ENCODE data around the gene CFAP58.
"Not testable (repeated sequence)": the region's sequence is repeated elsewhere in the genome, so short reads cannot be mapped to it uniquely, and the experiment has no call there.

CFAP58 gene

DNA sequence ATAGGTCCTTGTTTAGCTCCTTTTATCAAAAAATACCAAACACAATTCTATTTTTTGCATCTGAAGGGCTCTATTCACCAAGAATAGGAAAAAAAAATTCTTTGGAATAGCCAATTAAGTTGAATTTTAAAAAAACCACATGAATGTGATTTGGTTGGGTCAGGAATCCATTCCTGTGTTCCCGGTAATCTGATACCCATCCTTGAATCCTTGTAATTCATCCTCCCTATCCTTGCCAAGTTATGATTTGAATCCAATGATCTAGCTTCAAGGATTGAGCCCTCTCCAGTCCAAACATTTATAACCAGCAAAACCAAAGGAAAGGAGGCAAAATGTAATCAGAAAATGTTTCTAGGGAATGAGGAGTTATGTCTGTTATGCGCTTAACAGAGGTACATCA lies 86.6 kb downstream of the CFAP58 start:
- no peak for DNase-seq

DNA sequence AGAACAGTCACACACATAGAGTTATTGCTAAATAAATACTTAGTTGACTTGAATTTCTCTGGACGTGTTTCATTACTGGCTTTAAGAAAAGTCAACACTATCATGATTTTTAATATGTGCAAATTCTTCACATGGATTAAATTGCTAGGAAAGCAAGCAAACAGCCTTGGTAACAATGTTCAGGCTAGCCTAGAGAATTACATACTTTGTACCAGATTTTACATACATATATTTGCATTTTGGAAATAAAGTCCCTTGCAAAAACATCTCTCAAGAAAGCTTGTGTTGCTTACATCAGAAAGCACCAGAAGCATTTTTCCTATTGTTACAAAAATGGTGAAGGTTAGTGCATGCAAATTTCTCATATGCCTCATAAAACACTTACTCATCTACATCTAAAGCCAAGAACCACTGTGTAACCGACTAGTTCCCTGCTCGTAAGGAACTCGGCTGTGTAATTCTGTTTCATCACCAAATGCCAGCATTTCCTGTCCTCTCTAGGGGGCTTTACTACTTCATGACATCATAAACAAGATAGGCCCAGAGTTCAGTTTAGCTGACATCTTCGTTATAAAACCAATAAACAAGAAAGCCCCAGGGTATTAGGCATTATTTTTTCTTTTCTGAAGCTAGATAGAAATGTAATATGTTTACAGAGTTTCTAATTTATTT lies 87.8 kb downstream of the CFAP58 start:
- DNase-seq = no peak

DNA sequence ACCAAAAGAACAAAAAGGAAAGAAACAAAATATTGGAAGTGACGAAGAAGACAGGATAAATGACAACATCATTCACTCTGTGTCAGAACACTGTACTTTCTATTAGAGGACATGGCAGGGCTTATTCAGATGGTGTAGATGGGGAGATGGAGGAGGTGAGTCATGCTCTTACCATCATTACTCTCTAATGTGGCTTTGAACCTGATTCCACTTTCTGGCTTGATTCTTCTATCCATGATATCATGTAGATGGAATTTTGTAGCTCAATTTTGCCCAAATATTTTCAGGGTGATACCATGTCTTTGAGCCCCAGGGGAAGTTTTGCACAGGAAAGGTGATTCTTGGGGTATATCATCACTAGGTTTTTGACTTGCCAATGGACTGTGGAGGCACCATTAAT lies 91.7 kb downstream of the CFAP58 start:
- no peak for DNase-seq

DNA sequence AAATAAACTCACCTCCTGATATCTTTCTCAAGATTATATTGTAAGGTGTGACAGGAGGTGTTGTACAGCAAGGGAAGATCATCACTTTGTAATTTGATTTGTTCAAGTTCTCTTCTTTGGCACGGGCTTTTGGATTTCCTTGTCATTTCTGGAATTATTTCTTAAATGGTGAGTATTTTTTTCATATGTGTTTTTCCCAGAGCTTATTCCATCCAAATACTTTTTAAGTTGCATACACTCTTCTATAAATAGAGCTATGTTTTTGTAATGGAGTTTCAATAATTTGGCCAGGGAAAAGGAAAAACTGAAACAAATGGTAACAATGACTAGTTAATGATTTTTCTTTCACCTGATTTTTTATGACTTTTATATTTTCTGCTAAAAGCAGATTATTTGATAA lies 92.5 kb downstream of the CFAP58 start:
- no peak for DNase-seq

DNA sequence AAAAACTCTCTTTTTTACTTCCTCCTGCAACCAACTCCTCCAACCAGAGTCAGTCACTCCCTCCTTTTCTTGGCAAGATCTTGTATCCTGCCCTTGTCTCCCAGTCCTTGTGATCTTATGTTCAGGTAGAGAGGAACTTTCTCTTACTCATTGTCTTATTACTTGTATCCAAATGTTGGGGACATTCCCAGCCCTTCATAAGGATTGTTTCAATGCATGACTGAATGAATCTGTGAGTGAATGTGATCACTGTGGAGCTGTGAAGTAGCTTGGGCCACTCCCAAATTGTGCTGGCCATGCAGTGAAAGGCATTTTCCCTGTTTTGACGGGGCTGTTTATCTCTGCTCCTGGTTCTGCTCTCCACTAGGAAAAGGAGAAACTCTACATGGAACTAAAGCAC lies 93.7 kb downstream of the CFAP58 start:
- no peak for DNase-seq

DNA sequence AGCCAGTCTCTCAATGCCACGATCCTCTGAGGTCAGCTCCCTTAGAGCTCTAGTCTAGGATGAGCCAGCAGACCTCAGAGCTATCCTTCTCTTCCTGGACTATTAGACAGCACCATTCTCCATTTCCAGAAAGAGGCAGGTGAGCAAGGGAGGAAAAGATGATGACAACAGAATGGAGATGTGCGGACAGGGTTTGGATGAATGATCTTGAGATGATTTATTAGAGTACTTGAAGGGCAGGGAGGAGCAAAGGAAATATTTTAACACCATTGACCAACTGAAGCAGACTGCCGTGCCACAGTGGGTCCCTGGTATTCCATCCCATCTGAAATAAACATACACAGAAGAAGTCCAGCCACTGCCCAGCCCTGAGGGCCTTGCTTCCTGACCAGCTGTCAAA lies 94.3 kb downstream of the CFAP58 start:
- DNase-seq = no peak

DNA sequence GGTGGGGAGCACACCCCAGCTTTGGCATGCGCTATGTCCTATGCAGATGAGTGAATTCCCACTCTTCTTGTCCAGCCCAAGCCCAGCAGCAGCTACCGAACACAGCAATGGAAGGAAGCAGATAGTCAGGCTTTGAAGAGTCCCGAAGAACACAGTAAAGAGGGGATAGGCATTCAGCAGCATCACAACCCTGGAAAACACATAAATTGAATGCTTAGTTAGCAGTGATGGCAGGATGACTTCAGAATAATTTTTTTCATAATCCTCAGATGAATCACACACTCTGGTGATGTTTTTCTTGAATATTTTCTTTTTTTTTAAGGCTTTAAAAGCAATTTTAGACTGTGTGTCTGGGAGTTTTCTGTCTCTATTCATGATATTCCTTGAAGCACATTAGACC lies 95.8 kb downstream of the CFAP58 start:
- DNase-seq = no peak

DNA sequence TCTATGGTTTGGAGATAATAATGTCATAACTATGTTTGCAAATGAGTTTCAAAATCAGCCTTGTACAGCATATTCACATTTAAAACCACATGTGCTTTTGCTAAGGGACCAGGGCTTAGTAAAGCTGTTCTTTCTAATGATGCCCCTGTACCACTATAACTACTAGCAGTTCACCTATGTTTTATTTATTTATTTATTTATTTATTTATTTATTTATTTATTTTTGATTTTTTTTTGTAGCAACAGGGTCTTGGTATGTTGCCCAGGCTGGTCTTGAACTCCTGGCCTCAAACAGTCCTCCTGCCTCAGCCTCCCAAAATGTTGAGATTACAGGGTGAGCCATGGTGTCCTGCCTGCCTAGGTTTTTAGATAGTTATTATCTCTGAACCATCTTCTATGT lies 96.9 kb downstream of the CFAP58 start:
- DNase-seq = no peak

DNA sequence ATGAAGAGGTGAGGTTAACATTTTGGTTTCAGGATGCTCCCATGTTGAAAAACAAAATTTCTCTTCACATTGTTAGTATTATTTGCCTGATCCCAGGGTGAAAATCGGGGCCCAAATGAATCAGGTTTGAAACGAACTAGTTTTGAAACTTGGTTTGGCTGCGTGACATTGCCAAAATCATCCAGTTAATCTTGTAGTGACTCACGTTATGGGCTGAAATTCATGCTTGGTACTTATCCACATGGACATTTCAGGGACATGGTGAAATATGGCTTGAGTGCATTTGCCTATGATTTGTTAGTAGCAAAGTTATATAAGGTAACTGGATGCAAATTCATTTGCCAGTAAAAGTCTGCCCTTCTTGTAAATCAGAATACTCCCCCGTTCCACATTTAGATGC lies 97.3 kb downstream of the CFAP58 start:
- DNase-seq = no peak

DNA sequence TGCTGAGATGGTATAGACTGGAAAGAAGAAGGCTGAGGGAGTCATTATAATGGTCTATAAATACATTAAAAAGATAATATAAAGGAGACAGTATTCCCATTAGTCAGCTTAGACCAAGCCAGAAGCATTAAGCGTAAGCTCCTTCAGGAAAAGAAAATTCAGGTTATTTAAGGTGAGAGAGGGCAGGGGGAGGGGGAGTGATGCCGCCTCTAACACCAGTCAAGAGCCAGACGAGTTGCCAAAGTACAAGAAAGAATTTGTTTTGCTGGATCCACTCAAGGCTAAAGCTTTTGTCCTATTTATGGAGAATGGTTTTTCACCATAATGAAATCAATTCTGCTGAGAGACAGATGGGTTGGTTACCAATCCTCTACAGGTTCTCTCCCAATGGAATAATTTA lies 99.3 kb downstream of the CFAP58 start:
- no peak for DNase-seq

DNA sequence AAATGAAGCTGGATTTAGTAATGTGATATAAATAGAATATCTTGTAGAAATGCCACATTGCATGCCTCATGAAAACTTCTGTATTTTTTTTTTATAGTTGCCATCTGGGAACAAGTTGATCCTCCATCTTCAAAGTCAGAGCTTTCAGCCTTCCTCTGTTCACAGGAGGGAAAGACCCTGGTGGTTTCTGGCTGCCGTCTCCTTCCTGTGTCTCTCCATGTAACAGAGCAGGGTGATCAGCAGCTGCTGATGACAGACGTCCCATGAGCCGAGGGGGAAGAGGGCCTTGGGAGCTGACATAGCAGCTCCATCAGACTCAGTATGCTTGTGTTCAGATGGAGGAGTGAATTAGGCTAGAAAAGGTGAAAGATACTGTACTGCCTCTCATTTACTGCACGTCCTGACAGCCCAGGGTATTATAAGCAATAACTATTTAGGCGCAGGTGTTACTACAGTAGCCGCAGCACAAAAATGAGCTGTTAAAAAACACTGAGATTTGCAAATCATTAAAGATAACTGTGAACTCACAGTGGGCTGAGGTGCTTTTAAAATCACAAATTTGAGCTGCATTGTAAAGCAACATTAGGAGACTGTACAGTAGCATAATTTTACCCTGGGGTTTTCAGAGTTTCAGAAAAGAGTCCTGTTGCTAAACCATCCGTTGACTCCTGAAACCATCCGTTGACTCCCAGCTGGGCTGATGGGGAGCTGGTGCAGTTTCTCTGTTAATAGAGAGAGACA lies 103.3 kb downstream of the CFAP58 start:
- DNase-seq = no peak

DNA sequence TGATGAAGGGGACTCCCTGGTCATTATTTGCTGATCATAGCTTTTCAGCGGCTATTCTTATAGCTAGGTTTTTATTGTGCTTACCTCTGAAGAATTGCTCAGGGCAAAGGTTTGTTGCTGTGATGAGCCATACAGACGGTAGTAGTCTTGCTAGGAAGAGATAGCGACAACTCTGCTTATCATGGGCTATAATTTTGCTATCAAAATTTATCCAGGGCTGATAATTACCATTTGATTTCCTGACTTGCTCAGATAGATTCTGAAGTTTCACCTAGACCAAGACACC lies 103.9 kb downstream of the CFAP58 start:
- DNase-seq = no peak

DNA sequence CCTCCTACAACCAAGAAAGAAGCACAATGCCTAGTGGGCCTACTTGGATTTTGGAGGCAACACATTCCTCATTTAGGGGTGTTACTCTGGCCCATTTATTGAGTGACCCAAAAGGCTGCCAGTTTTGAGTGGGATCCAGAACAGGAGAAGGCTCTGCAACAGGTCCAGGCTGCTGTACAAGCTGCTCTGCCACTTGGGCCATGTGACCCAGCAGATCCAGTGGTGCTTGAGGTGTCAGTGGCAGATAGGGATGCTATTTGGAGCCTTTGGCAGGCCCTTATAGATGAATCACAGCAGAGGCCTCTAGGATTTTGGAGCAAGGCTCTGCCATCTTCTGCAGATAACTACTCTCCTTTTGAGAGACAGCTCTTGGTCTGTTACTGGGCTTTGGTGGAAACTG lies 111.9 kb downstream of the CFAP58 start:
- not testable (repeated sequence) for DNase-seq

DNA sequence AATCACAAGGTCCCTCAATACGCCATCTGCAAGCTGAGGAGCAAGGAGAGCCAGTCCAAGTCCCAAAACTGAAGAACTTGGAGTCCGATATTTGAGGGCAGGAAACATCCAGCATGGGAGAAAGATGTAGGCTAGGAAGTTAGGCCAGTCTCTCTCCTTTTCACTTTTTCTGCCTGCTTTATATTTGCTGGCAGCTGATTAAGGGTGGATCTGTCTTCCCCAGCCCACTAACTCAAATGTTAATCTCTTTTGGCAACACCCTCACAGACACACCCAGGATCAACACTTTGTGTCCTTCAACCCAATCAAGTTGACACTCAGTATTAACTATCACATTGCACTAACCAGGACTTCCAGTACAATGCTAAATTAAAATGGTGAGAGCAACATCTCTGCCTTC lies 115.2 kb downstream of the CFAP58 start:
- DNase-seq = not testable (repeated sequence)

DNA sequence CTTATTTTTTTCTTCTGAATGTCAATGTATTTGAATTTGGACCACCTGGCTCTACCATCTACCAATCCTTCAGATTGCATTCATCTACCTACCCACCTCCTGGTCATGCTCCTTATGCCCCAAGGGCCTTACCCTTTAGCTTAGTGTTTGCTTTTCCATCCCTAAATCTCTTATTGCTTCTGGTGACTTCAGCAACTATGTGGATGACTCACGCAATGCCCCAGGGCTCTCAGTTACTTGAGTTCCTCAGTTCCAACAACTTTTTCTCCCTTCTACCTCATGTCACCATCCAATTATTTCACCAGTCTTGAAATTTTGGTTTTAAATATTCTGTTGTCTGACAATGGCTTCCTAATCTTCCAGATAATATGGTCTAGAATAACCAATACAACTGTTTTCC lies 118.9 kb downstream of the CFAP58 start:
- DNase-seq = no peak

DNA sequence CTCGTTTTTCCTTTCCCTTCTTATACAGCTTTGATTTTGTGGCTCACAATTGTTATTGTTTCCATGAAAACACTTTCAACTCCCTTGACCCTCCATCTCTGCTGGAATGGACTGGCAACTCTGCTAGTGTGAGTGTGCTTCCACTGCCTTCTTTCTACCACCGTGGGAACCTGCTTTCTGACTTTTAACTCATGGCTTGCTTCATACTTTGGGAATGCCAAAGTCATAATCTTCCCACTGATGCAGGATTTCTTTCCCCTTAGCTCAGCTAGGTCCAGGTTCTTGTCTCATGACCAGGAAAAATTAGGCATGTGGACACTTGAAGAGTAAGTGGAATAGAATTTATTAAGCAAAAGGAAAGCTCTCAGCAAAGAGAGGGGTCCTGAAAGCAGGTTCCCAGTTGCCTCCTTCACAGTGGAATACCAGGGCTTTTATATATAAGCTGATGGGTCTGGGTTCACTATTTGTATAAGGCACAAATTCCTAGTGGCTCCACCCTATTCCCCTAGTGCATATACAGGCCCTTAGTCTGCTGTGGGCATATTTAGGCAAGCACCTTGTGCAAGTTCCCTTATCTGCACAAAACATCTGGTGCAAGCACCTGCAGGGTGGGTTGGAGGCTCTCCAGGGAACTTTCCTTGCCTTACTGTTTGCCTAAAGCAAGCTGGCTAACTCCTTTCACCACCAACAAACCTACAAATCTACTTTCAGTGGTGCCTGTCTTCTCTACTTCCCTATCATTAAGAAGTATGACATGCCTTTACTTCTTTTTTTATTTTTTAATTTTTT lies 119.5 kb downstream of the CFAP58 start:
- no peak for DNase-seq

DNA sequence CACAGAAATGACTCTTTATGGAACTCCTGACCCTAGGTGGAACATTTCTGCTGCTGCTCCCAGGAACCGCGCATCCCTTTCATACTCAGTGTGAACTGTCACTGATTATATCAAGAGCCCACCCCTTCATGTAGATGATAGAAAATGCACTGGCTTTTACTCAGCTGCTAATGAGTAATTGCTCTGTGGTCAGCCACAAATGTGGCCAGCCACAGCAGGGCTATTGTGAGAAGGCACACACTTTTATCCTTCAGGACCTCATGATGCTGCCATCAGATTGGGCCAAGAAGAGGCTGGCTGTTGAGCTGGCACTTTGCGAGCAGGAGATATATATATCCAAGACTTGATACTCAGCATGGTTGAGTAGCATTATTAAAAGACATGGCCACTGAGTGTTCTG lies 124.7 kb downstream of the CFAP58 start:
- DNase-seq = no peak

DNA sequence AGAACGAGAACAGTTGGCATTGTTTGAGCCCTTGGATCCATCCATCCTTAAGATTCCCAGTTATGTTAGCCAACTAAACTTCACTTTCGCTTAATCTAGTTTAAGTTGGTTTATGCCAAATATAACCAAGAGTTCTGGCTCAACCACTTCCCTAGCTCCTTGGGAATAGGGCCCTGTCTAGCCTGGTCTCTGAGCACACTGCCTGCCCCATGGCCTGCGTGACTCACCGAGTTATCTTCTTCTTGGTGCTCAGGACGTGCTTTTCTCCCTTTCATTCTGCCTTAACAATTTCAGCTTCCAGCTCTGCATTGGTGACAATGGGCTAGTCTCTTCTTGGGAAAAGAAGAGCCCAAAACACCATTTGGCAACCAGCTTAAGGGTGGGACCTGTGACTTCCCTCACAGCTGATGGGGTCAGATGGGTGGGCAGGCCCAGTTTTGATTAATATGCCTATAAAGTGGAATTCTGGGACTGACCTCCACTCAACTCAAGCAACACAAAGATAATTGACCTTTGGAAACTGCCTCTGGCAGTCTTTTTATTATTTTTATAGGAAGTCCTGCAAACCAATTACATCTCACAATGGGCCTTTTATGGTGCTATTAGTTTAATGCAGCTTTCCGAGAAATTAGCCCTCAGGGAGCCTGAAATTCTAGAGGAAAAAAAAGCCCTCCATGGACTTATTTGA lies 126.4 kb downstream of the CFAP58 start:
- no peak for DNase-seq

DNA sequence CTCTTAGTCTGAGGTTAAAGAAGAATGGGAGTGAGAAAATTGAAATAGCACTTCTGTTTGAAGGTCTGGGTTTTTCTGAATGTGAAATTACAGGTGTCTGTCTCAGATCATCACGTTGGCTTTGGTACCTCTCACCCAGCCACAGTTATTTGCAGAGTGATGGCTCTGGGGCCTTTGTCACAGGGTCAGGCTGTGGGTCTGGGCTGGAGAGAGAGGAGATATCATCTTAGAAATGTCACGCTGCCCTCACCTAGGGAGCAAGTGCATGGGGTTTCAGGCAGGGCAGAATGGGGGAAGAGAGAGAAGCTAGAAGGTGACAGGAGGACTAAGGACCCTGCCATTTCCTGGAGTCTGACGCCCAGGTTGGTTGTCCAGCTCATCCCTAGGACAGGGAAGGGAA lies 127.2 kb downstream of the CFAP58 start:
- DNase-seq = no peak

DNA sequence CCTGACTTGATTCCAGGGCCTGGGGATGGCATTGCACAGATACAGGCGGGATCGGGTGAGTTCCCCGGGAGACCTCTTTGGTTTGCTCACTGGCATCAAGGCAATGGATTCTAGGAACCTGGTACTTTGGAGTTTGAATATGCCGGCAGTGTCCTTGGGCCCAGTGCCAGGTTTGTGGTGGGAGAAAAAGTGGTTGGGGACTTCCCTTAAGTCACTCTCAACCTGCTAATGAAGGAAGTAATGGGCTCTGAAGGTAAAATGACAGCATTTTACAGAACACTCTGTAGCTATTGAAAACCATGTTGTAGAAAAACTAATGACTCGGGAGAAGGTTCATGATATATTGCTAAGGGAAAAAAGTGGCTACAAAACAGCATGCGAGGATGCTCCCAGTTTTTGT lies 129.9 kb downstream of the CFAP58 start:
- no peak for DNase-seq

DNA sequence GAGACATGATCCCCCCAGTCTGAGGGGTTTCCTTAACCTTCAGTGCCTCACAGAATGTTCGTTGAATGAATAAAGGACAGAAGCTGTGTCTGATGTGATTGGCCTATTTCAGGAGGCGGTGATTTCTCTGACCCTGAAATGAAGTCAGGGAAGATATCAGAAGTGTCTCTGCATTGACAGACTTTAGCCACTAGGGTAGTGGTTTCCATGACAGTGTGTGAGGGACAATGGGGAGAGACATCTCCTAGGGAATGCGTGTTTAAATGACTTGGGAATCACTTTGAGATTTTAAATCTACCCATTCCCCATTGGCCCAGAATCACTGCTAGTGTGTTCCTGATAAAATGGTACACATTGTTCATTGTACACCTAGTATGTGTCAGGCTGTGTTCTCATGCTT lies 132.0 kb downstream of the CFAP58 start:
- DNase-seq = no peak

DNA sequence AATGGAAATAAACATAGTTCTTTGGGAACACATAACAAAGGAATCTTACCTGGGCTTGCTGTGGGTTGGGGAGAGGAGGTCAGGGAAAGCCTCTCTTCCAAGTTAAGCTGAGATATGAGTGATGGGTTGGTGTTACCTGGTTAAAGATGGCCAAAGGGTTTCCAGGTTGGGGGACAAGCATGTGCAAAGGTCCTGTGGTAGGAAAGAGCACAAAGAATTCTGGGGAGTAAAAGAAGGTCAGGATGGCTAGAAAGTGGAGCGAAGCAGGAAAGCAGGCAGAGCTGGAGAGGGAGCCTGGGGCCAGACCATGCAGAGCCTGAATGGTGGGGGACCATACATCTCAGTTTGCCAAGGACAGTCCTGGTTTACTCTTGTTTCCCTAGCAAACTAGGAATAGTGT lies 133.2 kb downstream of the CFAP58 start:
- DNase-seq = no peak

DNA sequence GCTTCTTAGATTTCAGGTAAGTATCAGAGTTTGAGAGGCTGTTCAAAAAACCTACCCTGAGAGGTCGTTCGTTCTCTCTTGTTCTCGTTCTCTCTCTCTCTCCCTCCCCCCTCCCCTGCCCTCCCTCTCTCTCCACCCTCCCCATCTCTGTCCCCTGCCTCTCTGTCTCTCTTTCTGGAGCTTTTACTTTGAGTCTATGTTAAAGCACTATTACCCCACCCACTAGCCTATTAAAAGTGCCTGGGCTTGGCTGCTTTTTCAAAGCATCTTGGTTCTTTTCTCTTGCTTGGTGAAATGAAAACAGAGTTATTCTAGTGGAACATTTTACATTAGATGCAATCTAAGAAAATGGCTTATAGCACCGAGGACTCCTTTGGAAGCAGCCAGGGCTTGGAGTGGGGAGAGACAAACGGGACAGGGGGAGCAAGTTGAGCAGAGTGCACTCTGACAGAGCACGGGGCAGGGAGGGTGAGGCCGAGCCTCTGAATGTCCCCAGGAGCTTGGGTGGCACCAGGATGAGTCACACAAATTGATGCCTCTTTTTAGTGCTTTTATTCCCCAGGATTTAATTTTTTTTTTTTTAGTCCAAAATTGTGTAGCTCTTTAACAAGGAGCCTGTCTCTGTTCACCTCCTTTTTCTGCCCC lies 134.3 kb downstream of the CFAP58 start:
- no peak for DNase-seq
